GM18502 (cell line): ENCODE data around the gene ERI2.
A peak's percentile ranks its signal among the peaks of the same experiment; 100 is the strongest.

Source experiments
- ATAC-seq: cut with Tn5 transposase; IDR thresholded peaks from one replicate; pipeline ENCODE4 v1.9.1; 2021; ENCODE audit warnings: mild to moderate bottlenecking; ENCODE audit not compliant: unreplicated experiment, poor library complexity

The ERI2 gene, protein sequence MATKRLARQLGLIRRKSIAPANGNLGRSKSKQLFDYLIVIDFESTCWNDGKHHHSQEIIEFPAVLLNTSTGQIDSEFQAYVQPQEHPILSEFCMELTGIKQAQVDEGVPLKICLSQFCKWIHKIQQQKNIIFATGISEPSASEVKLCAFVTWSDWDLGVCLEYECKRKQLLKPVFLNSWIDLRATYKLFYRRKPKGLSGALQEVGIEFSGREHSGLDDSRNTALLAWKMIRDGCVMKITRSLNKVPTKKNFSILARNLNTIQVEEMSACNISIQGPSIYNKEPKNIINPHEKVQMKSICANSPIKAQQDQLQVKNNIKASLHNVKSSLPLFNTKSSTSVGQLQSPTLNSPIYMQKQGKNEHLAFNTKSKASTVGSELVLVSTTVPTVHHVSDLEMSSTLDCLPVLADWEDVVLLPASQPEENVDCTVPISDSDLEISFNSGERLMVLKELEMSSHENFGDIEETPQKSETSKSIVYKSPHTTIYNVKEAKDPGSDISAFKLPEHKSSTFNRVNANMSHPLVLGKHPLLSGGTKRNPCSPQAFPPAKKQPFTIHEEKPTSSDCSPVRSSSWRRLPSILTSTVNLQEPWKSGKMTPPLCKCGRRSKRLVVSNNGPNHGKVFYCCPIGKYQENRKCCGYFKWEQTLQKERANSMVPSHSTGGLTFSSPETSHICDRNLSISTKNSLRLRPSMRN

DNA sequence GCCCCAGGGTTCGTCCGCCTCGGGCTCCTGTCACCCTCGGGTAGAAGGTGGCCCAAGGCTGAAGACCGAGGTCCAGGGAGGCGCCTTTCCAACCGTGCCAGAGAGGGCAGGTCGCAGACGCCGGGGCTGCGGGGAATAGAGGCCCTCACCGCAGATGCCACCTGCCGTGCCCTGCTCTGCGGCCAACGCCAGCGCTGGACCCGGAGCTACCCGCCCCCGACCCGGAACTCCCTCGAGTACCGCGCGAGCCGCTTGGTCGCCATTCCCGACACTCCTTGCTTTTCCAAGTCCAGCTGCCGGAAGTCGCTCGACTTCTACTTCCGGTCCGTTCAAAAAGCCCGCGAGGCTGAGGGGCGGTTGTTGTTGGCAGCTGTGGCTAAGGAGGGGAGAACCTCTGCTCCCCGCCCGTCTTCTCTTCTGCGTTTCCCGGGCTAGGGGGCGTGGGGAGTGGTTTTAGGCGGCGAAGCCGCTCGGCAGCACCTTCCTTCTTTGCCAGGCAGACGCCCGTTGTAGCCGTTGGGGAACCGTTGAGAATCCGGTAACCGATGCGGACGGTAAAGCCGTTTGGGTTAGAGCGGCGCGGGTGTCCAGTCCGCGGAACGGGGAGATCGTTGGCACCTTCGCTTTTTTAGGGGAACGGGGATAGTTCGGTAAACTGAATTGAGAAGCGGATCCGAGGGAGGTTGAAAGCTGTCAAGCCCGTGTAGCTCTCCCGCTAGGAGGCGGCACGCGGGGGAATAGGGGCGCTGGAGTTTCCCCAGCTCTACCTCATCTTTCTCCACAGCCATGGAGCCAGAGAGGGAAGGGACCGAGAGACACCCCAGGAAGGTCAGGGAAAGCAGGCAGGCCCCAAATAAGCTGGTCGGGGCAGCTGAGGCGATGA is at the start of gene ERI2, which contains the start of gene REXO5:
TSS of gene ERI2 (minus strand) at position 305 of the 883 bp plus-strand sequence. CDS start at position 263, 42 bp downstream.
TSS of gene REXO5 (plus strand) at position 360 of the 883 bp plus-strand sequence. CDS start at position 787, 427 bp downstream.
- ATAC-seq = peak; percentile 82

DNA sequence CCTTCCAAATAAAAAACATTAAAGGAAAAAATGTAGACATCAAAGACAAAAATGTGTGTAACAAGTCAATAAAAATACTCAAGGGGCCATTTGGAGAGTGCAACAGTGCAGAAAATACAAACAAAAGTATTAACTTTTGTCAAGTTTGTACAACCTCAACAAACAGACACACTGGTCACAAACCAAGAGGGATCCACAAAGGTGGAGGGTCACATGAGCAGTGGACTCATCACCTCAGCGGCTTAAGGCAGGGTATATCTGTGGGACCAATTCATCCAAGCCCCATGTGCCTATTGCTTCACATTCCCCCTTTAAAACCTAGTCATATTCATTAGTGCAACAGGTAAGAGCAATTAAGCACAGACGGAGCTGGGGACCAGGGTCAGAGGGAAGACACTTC is 48.7 kb upstream of the ERI2 start:
- ATAC-seq = no peak

DNA sequence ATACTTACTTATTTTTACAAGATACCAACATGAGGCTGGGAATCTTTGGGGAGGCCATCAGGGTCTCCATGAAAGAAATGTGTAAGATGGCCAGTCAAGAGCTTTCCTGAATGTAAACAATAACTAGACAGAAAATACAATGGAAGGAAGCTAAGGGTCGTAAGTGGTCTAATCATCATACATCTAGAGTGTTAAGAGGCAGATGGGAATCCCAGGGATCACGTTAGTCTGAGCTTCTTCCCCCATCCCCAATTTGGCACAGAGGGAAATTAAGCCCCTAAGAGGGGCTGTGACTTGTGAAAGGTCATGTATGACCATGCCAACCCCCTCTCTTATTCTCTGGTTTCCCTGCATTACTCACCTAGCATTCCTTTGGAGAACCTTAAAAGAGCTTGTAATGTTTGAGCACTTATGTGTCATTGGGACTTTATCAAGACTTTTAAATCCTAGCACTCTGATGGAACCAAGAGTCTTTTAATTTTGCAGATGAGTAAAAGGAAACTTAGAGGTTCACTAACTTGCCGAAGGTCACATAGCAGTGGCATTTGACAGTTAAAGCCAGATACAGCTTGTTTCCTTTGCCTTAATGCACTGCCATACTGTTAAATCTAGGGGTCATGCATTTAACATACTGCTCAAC is 47.8 kb upstream of the ERI2 start:
- ATAC-seq = no peak

DNA sequence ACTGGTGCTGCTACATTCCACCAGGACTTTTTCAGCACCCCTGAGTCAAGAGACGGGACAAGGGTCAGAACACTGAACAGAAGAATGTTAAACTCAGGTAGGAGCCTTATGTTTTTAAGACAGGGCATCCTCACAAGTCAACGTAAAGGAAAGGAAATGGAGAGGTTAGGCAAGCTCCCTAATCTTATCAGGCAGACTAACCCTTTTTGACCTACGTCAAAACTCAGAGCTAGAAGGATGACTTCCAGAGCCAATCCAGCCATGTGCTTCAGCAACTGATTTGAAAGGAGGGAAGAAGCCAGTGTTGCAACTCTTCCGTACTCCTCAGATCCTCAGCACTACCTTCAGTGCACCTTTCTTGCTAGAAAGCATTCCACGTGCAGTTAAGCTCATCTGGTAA is 46.9 kb upstream of the ERI2 start:
- ATAC-seq = no peak

DNA sequence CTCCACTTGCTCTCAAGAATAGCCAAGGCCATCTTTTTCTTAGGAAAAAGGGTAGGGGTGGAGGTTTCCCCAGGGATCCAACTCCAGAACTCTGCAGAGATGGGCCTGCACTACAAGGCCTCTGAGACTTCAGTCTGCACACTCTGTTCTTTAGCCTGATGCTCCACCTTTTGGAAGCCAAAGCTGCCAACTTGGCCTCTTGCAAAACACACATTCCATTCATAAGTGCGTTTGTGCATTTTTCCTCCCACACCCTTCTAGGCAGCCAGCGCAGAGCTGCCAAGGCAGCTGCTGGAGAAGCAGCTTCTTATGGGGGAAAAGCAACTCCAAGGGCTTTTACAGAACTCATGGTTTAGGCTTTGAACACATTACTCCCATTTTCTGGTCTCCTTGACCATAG is 45.3 kb upstream of the ERI2 start:
- ATAC-seq = no peak

DNA sequence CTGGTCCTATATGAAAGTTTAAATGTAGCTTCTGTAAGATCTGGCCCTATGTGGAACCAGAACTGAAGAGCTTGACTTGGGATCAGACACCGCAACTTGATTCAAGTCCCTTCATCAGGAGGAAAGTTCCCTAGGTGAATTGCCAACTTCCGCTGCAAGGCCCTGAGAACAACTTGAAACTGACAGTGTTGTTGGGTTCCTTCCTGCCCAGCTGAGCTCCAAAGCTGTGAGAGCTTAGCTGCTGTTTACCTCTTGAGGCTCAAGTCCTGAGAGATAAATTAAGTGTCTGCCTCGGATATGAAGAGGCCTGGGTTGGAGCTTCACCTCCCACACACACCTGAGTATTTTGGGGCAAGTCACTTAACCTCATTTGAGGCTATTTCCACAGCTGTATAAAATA is 44.7 kb upstream of the ERI2 start:
- ATAC-seq = no peak

DNA sequence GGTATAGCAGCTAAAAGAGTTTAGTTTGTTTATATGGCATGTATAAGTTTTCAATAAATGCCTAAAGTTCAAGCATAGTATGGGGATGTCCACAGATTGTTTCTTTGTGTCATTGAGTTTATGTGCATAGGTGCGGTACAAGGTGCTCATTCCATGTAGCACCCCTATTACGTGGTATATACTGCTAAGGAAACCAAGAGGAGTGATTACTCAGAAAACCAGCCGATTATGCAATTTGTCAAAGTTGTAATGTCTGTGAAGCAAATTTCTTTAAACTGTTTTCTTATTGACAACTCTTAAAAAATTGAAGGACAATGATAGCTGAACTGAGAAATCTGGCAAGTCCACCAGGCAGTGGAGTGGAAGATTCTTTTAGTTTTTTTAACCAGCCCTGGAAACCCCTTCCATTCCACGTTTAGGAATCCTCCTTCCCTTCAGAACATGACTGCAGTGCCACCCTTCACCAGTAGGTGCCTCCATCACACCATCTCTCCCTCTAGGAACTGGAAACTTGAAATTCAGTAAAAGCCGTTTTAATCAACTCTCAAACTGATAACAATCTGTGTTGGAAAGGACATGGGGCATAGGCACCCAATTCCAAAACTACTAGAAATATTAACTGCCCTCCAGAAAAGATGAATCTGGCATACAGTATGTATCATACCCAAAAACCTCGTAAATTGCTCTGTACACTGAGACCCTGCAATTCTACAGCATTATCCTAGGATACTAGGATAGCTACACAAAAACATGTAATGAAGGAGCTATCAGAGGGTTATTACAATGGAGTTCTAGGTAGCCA is 43.5 kb upstream of the ERI2 start:
- no peak for ATAC-seq

DNA sequence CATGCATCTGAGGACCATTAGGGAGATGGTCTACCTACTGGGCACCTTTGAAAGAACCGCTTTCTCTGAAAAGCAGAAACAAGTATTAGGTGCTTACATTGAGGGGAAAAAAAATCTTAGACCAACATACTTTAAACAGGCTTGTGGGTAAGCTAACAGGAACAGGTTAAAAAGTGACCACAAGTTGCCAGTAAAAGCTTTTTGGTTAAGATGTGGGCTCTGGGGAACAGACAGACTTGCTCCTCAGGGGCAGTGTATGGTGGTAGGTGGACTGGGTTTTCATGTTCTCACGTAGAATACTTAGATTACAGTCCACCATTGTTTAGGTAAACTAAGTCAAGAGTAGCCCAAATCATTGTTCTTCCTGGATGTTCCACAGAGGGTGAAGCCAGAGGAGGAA is 41.3 kb upstream of the ERI2 start:
- ATAC-seq = no peak

DNA sequence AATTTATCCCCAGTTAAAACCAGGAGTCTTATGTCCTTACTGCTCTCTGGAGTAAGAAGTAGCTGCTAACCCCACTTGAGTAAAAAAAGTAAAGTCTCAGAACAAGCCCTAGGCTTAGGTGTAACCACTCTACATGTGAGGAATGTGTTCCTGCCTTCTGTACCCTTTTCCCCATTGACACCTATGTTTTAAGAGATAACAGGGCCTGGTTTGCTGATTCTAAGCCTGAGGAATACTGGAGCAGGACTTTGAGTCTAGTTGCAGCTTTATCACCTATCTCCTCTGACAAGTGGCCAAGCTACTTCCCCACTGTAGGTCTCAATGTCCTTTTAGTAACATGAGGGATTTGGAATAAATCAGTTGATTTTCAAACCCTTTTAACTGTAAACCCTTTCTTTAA is 40.3 kb upstream of the ERI2 start:
- no peak for ATAC-seq

DNA sequence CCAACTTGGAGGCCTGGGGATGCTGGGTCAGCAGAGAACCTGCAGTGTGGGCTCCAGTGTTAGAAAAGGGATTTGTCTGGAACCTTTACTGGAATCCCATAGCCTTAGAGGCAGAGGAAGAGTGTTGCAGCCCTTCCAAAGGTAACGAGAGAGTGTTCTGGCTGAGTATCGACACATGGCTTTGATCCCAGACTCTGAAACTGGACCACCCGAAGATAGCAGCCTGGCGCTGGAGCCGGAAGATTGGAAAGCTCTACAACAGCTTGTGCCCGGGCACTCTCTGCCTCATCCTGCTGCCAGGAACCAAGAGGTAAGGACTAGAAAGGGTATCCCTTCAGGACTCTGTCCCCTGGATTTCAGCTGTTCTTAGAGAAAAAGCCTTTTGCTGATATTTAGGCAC is 39.8 kb upstream of the ERI2 start:
- ATAC-seq = no peak

DNA sequence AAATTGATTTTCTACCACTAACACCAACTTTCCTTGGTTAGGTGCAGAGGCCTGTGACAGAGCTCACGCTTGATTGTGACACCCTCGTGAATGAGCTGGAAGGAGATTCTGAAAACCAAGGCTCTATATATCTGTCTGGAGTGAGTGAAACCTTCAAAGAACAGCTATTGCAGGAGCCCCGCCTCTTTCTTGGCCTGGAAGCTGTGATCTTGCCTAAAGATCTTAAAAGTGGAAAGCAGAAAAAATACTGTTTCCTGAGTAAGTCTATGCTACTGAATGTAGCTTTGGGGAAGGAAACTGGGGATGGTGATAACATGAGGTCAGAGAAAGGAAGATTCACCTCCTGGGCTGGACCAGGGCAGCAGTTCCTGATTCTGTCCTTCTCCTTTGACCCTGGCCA is 38.3 kb upstream of the ERI2 start:
- ATAC-seq = no peak

DNA sequence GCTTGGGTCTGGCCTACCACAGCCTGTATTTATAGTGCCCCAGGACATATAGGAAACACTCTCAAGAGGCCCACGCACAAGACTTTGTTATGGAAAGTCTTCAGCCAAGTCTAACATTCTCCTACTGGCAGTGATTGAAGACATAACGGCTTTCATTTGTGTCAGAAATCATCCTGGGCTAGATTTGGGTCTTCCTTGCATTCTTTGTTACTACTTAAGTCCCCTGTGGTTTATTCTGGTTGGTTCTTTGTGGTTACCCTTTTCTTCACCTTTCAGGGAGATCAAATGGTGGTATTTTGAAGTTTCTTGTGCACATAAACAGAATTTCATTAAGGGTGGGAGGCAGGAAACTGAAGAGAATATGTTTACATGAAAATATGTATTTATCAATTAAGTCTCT is 37.8 kb upstream of the ERI2 start:
- ATAC-seq = no peak

DNA sequence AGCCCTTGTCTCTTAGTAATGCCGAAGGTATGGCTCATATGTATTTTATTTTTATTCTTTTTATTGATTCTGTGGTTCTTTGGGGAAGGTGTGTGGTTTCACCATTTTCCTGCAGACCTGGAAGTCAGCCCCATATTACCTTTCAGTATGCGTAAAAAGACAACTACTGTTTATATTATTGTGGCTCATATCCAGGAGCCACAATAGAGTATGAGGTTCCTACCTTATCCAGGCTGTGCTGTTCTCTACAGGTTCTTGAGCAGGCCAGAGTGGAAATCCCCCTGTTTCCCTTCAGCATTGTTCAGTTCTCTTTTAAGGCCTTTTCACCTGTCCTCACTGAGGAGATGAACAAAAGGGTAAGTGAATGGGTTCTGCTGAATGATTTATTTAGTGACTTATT is 33.2 kb upstream of the ERI2 start:
- ATAC-seq = no peak

DNA sequence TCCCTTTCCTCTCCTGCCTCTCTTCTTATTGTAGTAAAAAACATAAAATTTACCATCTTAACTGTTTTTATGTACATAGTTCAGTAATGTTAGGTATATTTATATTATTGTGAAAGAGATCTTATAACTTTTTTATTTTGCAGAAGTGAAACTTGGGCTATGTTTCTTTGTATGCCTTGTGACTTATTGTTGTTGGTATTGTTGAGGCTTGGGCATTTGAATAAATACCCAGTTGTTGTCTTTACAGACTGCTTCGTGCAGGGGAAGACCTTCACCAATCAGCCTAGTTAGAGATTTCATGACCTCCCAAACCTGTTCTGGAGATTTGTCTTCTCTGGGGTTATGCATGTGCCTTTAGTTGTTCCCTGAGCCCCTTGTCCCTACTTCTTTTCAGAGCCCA is 32.0 kb upstream of the ERI2 start:
- ATAC-seq = no peak

DNA sequence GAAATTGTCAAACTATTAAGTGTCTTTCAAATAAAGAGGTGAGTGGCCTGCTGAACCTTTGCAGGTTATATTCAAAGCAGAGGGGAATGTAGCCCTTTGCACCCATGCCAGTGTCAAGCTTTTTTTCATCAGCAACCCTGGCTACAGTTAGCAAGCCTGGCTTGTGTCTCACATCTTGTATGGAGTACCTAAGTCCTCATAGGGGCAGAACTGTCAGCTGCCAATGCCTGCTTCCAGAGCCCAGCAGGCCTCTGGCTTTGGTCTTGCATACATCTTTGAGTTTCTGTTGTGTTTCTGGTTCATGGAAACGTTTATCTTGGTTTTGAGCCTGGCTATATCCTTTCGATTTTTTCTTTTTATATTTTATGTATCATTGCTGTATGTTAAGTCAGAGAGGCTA is 26.8 kb upstream of the ERI2 start:
- no peak for ATAC-seq

DNA sequence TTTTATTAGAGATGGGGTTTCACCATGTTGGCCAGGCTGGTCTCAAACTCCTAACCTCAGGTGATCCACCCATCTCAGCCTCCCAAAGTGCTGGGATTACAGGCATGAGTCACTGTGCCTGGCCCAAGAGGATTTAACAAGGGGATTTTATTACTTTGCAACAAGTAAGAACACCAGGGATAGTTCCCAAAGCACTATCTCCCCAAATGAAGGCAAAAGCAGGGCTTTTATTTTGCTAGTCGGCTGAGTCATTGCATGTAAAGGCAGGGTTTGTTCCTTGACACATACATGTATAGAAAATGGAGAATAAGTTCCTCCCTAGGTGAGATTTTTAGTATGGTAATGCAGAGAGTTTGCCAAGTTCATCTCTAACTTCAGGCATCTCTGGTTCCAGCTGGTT is 24.1 kb upstream of the ERI2 start:
- no peak for ATAC-seq

DNA sequence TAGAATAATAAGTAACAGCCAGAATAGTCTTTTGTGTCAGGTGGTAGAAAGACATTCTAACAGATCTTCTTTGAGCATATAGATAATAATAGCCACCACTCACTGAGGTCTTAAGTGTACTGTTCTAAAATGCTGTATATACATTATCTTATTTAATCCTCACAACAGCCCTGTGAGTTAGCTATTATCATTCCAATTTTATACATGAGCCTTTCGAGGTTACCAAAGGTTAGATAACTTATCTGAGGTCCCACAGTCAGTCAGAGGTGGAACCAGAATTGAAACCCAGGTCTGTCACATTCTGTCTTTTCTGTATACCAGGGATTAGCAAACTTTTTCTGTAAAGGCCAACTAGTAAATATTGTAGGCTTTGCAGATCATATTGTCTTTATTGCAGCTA is 23.3 kb upstream of the ERI2 start:
- ATAC-seq = no peak

DNA sequence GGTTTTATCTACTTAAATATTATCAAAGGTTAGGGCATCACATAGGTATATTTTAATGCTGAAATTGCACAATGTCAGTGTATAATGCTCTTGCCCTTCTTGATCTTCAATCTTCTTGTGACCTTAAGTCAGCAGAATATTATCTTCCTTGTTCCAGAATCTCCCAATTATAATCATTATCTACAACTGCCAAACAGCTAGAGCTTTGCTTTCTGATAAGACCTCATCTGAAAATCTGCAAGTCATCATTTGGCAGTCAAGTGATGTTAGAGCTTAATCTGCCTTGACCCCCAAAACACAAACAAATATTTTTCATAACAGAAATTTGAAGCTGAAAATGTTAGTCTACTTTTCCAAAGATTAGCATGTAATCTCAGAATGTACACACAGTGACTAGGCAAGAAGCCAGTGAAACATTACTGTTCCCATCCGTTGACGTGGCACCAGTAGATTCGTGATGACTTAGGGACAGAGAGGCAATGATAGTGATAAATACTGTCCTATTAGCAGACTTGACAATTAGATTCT is 19.8 kb upstream of the ERI2 start:
- ATAC-seq = no peak
